HUDEP-2 (cell line): ENCODE measurements around the gene CHSY3.
A peak's percentile ranks its signal among the peaks of the same experiment; 100 is the strongest.

ENCODE experiments used
- DNase-seq, 76 experiments: peaks; one replicate each; lab custom pipeline; 2025; ENCODE audit not compliant: unreplicated experiment in 76 of 76; lab: John Stamatoyannopoulos, UW

CHSY3 gene

GRCh38 chr5:129904102-129904666, at the start of gene CHSY3:
TSS of gene CHSY3 (plus strand) at chr5:129904465.
- peak in 64 of 76 experiments; percentile 3 to 84 (median 54) for DNase-seq

GRCh38 chr5:129856325-129856724, 47.9 kb upstream of the CHSY3 start:
- DNase-seq: no peak

DNA sequence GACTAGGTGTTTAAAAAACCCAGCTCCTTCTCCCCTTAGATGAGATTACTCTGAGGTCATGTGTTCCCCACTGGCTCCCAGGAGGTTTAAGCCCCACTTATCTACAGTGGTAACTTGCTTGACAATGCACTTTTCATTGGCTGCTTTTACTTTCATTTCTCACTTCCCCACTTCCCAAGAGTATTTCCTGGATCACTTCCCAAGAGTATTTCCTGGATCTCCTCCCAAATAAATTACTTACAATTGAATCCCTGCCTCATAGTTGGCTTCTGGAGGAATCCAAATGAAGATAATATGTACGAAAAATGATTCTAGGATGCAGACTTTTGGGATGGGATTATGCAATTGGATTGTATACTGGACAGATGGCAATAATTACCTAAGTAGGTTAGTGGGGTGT, 47.1 kb upstream of the CHSY3 start:
- no peak for DNase-seq

- no peak for DNase-seq
Measured at GRCh38 chr5:129858131-129858675, 46.1 kb upstream of the CHSY3 start.

DNA sequence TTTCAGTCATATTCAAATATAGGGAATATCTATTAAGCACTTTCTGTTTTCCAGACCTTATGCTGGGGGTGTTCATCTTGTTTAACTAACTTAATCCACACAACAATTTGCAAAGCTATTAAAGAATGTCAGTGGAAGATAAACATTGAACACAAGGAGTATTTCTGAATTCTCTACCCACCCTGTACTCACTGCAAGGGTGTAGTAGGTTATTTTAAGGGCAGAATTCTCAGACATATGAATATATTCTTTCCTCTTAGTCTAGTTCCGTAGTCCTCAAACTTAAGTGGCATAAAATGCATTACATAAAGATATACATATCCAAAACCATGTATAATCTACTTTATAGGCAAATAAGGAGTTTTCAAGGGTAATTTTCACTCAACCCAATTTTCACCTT, 19.9 kb upstream of the CHSY3 start:
- DNase-seq: no peak

DNA sequence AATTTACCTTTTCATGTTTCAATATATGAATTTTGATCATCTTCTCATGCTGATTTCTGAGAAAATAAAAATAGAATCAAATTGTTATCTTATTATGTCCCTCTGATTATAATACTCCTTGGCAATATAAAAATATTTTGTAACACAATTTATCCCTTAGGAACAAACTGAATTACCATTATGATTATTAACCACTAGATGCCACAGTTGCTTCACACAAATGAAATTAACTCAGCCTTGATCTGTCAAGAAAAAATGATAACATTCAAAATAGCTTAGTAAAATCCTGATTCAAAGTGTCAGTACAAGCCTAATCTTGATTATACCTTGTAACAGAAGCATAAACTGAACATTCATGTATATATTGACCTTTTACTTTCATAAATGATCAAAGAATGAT, 4.8 kb upstream of the CHSY3 start:
- no peak for DNase-seq

GRCh38 chr5:129902816-129903215, 1.4 kb upstream of the CHSY3 start:
- DNase-seq: no peak

- no peak for DNase-seq
Measured at GRCh38 chr5:129903466-129904101, 681 bp upstream of the CHSY3 start.

DNA sequence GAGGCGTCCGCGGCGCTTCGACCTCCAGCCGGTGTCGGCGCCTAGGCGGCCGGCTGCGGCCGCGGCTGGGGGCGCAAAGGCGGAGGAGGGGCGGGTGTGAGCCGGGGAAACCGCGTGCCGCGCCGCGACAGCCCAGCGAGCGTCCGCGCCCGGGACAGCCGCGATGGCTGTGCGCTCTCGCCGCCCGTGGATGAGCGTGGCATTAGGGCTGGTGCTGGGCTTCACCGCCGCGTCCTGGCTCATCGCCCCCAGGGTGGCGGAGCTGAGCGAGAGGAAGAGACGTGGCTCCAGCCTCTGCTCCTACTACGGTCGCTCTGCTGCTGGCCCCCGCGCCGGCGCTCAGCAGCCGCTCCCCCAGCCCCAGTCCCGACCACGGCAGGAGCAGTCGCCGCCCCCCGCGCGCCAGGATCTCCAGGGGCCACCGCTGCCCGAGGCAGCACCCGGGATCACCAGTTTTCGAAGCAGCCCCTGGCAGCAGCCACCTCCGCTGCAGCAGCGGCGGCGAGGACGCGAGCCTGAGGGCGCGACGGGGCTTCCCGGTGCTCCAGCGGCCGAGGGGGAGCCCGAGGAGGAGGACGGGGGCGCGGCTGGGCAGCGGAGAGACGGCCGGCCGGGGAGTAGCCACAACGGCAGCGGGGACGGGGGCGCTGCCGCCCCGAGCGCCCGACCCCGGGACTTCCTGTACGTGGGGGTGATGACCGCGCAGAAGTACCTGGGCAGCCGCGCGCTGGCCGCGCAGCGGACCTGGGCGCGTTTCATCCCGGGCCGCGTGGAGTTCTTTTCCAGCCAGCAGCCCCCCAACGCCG, 605 bp downstream of the CHSY3 start:
- peak in 6 of 76 experiments; percentile 5 to 40 (median 16) for DNase-seq

GRCh38 chr5:129905473-129906176, 1.4 kb downstream of the CHSY3 start:
- peak in 3 of 76 experiments; percentile 2 to 17 (median 11) for DNase-seq

DNA sequence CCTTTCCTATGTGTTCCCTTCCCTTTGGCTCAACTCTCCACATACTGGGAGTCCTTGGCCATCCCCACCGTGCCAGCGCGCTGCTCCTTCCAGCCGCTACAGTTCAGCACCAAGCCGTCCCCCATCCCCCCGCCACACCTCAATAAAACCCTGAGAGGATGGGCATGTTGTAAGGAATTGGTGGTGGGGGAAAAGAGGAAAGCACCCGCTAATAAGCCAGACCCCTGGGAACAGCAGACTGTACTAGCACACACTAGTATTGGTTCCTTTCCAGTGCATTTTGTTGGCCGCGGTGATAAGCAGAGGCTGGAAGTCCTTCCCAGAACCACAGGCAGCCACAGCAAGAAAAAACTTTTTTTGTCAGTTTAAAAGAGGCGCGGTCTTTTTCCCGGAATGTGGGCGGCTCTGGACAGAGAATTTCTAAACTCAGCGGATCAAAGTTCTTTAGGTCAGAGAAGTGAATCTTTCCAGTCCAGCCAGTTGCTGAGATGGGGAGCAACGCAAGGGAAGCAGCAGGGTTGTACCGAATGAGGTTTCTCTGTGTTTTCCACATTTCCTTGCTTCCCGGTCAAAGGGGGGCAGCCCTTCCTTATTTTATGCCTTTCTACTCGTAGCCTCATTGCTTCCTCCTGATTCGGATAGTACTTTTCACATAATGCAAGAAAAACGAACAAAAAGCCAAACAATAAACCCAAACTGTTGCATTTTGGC, 2.1 kb downstream of the CHSY3 start:
- peak in 10 of 76 experiments; percentile 5 to 23 (median 9) for DNase-seq

- no peak for DNase-seq
Measured at GRCh38 chr5:129909225-129909624, 5.0 kb downstream of the CHSY3 start.

DNA sequence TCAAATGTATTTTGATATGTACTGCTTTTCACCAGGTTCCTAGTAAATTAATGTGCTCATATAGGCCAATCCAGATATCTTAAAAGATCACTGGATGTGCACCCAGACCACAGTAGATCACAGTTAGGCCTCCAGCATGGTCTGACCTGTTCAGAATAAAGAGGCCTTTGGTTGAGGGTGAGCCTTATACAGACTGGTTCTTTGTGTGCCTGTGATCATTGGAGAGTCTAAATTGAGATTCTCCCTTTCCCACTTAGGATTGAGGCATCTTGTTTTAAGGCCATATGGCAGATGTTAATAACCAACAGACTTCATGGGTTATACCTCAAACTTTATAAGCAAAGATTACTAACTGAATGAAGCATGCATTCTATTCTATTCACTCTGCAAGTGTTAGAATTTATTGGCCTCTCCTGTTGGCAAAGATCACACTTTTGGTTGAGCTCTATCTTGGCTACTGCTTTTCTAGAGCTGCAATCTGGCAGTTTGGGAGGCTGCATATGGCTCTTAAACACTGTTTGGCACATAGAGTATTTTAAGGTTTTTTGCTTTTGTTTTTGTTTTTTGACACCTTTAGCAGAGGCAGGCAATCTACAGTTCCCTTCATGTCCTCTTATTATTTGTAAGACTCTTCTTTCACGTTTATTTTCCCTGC, 8.5 kb downstream of the CHSY3 start:
- no peak for DNase-seq

DNA sequence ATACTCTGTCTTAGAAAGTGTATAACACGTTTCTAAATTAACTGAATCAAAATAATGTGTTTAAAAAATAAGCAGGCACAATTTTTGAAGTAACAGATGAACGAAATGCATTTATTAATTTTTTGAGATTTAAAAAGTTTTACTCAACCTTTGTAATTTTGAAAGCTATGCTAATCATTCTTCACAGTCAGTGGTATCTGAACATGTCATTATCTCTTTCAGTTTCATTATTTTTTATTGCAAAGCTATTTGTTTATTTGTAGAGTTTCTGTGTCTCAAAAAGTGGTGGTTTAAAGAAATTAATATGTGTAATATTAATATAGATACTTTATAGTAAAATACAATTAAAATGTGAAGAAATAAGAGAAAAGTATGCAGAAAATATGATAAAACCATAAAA, 11.2 kb downstream of the CHSY3 start:
- DNase-seq: no peak

- DNase-seq: no peak
Measured at GRCh38 chr5:129917224-129917623, 13.0 kb downstream of the CHSY3 start.

DNA sequence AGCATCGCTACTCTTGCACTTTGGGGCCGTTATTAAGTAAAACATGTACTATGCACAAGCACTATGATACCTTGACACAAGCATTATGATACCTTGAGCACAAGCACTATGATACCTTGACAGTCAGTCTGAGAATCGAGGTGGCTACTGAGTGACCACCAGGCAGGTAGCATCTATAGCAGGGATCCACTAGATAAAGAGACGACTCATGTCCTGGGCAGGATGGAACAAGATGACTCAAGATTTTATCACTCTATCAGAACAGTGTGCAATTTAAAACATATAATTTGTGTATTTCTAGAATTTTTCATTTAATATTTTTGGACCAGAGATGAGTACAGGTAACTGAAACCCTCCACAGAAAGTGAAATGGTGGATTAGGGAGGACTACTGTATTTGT, 16.9 kb downstream of the CHSY3 start:
- no peak for DNase-seq

GRCh38 chr5:129930221-129930620, 26.0 kb downstream of the CHSY3 start:
- peak in 1 of 76 experiments; percentile 1 for DNase-seq

DNA sequence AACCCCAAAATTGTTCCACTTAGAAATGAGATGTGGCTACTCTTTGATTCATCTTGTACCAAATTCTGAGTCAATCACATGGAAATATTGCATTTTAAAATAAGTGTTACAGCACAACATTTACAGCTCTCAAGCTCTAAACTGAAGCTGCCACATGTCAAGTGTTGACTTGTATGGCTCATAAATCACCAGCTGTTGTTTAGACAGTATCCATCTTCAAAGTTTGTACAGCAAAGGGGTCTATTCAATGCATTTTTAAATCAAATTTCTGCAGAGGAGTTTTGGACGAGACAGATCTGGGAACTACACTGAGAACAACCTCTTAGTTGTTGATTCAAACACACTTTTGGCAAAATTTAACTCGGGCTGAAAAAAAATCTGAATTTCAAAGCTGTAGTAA, 31.4 kb downstream of the CHSY3 start:
- DNase-seq: no peak

DNA sequence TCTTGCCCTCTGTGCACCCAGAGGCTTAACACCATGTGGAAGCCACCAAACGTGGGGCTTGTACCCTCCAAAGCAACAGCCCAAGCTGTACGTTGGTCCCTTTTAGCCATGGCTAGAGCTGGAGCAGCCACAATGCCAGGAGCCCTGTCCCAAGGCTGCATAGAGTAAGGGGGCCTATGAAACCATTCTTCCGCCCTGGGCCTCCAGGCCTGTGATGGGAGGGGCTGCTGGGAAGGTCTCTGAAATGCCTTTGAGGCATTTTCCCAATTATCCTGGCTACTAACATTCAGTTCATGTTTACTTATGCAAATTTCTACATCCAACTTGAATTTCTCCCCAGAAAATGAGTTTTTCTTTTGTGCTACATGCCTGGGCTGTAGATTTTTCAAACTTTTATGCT, 33.8 kb downstream of the CHSY3 start:
- no peak for DNase-seq

DNA sequence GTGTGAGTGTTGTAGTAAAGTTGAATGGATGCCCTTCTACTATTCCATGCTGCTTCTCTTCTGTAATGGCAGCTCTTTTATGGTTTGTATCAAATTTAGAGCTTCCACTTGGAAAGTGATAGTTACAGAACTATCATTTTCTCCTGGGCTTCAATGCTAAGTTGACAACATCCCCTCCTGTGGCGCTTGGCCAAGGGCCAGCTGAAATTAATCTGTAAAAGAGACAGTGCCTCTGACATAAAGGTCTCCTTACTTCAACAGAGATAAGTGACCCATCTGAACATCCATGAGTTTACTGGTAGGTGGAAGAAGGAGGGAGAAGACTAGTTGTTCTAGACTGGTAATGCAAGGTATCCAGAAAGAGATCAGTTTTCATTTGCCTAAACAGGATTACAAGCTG, 39.7 kb downstream of the CHSY3 start:
- DNase-seq: no peak
